DMS153 (cell line): ENCODE measurements around the gene SPTLC1.
A peak's percentile ranks its signal among the peaks of the same experiment; 100 is the strongest.
"Not testable (repeated sequence)": the region's sequence is repeated elsewhere in the genome, so short reads cannot be mapped to it uniquely, and the experiment has no call there.

Experiments used
- DNase-seq: peaks from one replicate; lab custom pipeline; 2025; lab: John Stamatoyannopoulos, UW

SPTLC1 gene

GRCh38 chr9:92032891-92033290 is 82.3 kb downstream of the SPTLC1 start:
- DNase-seq: no peak

GRCh38 chr9:92030367-92030766 is 84.8 kb downstream of the SPTLC1 start:
- DNase-seq: no peak

DNA sequence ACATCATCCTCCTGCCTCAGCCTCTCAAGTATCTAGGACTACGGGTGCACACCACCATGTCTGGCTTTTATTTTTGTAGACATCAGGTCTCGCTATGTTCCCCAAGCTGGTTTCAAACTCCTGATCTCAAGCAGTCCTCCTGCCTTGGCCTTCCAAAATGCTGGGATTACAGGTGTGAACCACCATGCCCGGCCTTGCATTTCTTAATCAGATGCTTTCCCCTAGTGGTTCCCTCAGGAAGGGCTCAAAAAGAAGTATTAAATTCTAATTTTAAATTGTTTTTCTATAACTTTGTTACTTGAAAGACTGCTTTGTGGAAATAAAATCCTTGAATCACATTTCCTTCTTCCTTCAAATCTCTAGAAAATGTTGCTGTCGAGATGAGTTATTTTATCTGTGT is 85.7 kb downstream of the SPTLC1 start:
- no peak for DNase-seq

GRCh38 chr9:92026206-92027002 is 88.8 kb downstream of the SPTLC1 start:
- DNase-seq: no peak

DNA sequence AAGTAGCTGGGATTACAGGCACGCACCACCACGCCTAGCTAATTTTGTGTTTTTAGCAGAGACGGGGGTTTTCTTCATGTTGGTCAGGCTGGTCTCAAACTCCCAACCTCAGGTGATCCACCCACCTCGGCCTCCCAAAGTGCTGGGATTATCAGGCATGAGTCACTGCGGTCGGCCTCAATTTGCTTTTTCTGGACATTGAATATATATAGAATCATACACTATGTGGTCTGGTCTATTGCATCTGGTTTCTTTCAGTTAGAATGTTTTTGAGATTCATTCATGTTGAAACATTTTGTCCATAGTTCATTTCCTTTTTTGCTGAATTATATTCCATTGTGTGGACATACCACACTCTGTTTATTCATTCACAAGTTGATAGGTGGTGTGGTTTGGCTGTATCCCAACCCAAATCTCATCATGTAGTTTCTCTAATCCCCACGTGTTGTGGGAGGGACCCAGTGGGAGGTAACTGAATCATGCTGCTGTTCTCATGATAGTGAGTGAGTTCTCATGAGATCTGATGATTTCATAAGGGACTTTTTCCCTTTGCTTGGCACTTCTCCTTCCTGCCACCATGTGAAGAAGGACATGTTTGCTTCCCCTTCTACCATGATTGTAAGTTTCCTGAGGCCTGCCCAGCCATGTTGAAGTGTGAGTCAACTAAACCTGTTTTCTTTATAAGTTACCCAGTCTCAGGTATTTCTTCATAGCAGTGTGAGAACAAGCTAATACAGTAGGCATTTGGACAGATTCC is 93.2 kb downstream of the SPTLC1 start:
- not testable (repeated sequence) for DNase-seq

GRCh38 chr9:92019658-92020057 is 95.6 kb downstream of the SPTLC1 start:
- DNase-seq: no peak

DNA sequence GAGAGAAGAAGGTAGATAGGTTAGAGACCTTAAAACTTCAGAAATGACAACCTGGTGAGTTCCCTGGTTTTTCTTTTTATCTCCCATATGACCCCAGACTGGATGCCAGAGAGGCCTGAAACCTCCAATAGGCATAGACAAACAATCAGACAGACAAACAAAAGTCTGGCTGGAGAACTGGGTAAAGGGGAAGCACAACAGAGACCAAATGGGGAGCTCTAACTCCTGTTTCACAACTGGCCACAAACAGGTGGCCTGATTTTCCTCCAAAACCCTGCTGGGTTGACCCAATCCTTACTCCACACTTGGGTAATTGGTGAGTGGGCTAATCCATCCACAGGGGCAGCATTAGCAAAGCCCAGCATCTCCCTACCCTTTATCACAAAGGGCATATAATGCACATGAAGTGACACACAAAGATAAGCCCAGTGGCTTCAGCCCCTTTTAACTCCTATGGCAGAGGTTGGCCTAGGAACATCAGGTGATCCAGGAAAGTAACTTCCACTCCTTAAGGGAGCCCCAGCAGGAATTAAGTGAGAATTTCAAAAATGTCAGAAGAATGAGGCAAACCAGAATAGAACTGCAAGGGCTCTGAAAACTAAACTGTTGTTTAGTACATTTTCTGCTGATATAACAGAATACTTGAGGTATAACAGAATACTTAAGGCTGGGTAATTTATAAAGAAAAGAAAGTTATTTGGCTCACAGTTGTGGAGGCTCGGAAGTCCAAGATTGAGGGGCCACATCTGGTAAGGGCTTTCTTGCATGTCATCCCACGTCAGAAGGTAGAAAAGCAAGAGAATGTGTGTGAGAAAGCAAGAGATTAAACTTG is 104.3 kb downstream of the SPTLC1 start:
- no peak for DNase-seq

- DNase-seq: not testable (repeated sequence)
These were observed 105.0 kb downstream of the SPTLC1 start for GRCh38 chr9:92010253-92010652.

GRCh38 chr9:92008041-92008440 is 107.2 kb downstream of the SPTLC1 start:
- no peak for DNase-seq

GRCh38 chr9:92004045-92004392 is 111.2 kb downstream of the SPTLC1 start:
- no peak for DNase-seq

DNA sequence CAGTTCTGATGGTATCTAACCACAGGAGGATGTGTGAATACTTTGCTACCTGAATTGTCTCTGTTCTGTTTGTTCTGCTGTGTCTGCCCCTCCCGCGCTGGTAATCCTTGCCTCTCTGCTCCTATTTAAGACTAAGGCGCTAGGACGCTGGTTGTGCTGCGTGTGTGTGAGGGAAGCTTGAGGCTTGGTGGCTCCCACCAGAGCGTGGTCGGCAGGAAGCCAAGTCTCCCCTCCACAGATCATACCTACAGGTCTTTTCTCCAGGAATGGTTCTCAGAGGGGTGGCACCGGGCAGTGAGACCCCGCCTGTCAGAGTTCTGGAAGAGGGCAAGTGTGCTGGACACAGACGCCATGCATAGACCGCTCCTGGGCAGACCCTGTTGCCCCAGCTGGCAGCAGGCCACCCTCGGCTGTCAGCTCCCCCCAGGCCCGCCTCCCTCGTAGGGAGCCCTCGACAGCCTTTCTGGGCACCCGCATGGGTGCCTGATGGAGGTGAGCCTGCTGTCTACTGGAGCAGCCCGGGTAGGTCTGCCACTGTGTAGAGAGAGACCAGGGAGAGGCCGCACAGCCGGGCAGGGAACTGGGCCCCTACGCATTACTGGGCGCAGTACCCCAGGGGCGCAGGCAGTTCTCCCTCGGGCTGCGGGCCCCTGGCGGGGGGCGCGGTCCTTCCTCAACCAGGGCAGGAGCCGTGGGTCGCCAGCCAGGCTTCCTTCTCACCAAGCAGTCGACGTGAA is 111.7 kb downstream of the SPTLC1 start:
- DNase-seq: no peak

DNA sequence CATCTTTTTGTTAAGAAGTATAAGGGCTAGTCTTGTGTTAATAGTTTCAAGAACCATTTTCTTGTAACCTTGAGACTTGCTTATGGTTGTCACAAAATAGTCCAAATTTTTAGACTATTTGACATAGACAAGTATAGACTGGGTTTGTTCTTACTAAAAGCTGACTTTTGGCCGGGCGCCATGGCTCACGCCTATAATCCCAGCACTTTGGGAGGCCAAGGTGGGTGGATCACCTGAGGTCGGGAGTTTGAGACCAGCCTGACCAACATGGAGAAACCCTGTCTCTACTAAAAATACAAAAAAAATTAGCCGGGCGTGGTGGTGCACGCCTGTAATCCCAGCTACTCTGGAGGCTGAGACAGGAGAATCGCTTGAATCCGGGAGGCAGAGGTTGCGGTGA is 113.3 kb downstream of the SPTLC1 start:
- DNase-seq: not testable (repeated sequence)

- DNase-seq: no peak
These were observed 114.0 kb downstream of the SPTLC1 start for GRCh38 chr9:92001244-92001643.

- no peak for DNase-seq
These were observed 120.1 kb downstream of the SPTLC1 start for GRCh38 chr9:91995000-91995655.

DNA sequence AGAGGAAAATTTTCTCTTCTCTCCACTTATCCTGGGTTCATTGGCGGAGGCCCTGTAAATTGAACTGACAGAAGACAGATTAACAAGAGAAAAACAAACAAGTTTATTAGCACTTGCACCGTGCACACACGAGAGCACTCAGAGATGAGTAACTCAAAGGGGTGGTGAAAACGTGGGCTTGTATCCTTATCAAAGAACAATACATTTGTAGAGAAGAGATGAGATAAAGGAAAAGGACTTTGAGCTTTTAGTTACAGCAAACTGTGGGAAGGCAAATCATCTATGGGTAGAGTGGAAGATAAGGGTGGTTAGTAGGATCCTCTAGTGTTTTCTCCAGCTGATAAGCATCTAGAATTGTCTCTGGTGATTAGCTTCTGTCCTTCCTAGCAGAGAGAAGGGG is 120.8 kb downstream of the SPTLC1 start:
- DNase-seq: peak; percentile 67

- no peak for DNase-seq
These were observed 122.7 kb downstream of the SPTLC1 start for GRCh38 chr9:91992461-91993041.

DNA sequence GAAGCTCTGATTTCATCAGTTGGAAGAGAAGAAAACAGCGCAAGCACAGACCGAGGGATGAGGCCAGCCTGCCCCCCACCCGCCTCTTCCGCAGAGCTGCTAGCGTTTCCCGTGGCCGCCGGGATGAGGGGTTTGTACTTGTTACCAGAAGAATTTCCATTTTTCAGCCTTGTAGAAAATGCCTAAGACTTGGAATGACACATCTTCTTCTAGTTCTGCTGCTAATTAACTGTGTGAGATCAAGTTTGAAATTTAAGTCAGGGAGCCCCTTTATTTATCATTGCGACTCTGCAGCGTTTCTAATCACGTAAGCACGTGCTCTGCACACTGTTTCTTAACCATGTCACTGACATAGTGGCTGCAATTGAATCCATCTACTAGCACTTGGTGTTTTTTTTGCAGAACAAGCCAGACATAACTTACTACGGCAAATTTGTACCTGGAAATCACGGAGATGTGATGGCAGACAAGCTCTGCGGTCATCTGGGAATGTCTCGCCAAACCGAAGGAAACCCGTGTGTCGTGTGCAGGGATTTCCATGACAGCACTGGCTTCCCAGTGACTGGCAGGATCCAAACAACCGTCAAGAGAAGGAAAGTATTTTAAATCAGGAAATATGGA is 123.4 kb downstream of the SPTLC1 start:
- DNase-seq: no peak

DNA sequence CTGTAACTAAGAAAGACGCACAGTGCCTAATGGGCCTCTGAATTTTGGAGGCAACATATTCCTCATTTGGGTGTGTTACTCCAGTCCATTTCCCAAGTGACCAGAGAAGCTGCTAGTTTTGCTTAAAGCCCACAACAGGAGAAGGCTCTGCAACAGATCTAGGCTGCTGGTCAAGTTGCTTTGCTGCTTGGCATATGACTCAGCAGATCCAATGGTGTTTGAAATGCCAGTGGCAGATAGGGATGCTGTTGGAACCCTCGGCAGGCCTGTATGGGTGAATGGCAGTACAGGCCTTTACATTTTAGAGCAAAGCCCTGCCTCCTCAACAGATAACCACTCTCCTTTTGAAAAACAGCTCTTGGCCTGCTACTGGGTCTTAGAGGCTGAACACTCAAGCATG is 129.0 kb downstream of the SPTLC1 start:
- no peak for DNase-seq

DNA sequence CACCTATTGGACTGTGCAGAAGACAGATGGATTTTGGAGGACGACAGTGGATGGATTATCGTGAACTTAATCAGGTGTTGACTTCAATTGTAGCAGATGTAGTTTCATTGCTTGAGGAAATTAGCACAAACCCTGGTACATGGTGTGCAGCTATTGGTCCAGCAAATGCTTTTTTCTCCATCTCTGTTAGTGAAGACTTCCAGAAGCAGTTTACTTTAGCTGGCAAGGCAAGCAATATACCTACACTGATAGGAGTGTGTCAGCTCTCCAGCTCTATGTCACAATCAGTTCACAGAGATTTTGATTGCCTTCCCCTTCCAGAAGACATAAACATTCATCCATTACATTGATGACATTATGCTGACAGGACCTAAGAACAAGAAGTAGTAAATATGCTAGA is 129.5 kb downstream of the SPTLC1 start:
- DNase-seq: no peak
